H1 (cell line): ENCODE results near the gene RNF4. TPM values are rescaled to one million over a fixed set of nuclear protein-coding genes. Genes with fewer than 3 reads are reported as not detected.

Source experiments
- CTCF ChIA-PET: fragments of 300-600 bp; sonication (Branson Sonifier 250); formaldehyde crosslinking; loops from one replicate; lab custom pipeline; 2021; ENCODE audit not compliant: partially characterized antibody; lab: Charles Lee
- POLR2A ChIA-PET: fragments of 300-600 bp; sonication (Branson Sonifier 250); formaldehyde crosslinking; loops from one replicate; lab custom pipeline; 2021; ENCODE audit warnings: inconsistent platforms; ENCODE audit not compliant: partially characterized antibody; lab: Charles Lee
- DNase-seq, 2 experiments: peaks; one replicate each; pipeline versions ENCODE4 v3.0.0 to v3.0.0-alpha.2; 2010 to 2022; ENCODE audit warnings: low spot score in 2 of 2, low read depth in 1 of 2, mixed read lengths in 1 of 2
- FAIRE-seq: peaks from 2 replicates; lab custom pipeline; 2011; peaks lifted over from hg19 to GRCh38; lab: Jason Lieb, UNC
- H2AFZ ChIP-seq: 2 replicates; pipeline ENCODE4 v1.8.1; 2012; ENCODE audit warnings: low read length, inconsistent platforms
- H2AK5ac ChIP-seq: 2 replicates; pipeline ENCODE4 v1.6.1; 2013; ENCODE audit warnings: low read depth, low read length
- H2BK120ac ChIP-seq: replicated peaks from 2 replicates; pipeline ENCODE3; 2013; ENCODE audit warnings: low read depth, low read length, inconsistent platforms
- H2BK12ac ChIP-seq: 2 replicates; pipeline ENCODE4 v1.6.1; 2013; ENCODE audit warnings: low read depth, low read length
- H2BK15ac ChIP-seq: 2 replicates; pipeline ENCODE4 v1.6.1; 2013; ENCODE audit warnings: low read length
- H2BK20ac ChIP-seq: 2 replicates; pipeline ENCODE4 v1.6.1; 2013; ENCODE audit warnings: low read length
- H2BK5ac ChIP-seq: 2 replicates; pipeline ENCODE4 v1.6.1; 2013; ENCODE audit warnings: low read depth, low read length
- H3K14ac ChIP-seq: 2 replicates; pipeline ENCODE4 v1.6.1; 2013; ENCODE audit warnings: inconsistent platforms; ENCODE audit not compliant: insufficient read length
- H3K18ac ChIP-seq: 2 replicates; pipeline ENCODE4 v1.6.1; 2013; ENCODE audit warnings: low read length; ENCODE audit errors: extremely low read depth
- H3K23ac ChIP-seq: 2 replicates; pipeline ENCODE4 v1.6.1; 2013; ENCODE audit warnings: inconsistent platforms; ENCODE audit not compliant: insufficient read length
- H3K23me2 ChIP-seq: 2 replicates; pipeline ENCODE4 v1.6.1; 2013; ENCODE audit warnings: low read depth, low read length
- H3K27ac ChIP-seq: 2 replicates; pipeline ENCODE4 v1.6.1; 2011; ENCODE audit warnings: low read depth, low read length, inconsistent platforms
- H3K27me3 ChIP-seq, 4 experiments: replicated peaks in 1 of 4; 1 replicate in 1 of 4; 2 replicates in 3 of 4; pipeline versions ENCODE4 v1.6.1 to v1.8.1; 2011 to 2013; ENCODE audit warnings: low read length in 3 of 4, mild to moderate bottlenecking in 3 of 4, inconsistent platforms in 2 of 4, mixed read lengths in 2 of 4, moderate library complexity in 1 of 4; ENCODE audit not compliant: control insufficient read depth in 3 of 4, insufficient read depth in 3 of 4; ENCODE audit errors: extremely low read depth in 1 of 4
- H3K36me3 ChIP-seq, 4 experiments: 2 replicates each; pipeline versions ENCODE4 v1.6.1 to v1.8.1; 2011 to 2013; ENCODE audit warnings: mild to moderate bottlenecking in 4 of 4, low read length in 3 of 4, moderate library complexity in 2 of 4, control low read depth in 1 of 4, inconsistent platforms in 1 of 4; ENCODE audit not compliant: insufficient read depth in 4 of 4, control insufficient read depth in 2 of 4
- H3K4ac ChIP-seq: replicated peaks from 2 replicates; pipeline ENCODE3; 2013; ENCODE audit warnings: low read length, low read depth, mixed read lengths, inconsistent platforms; ENCODE audit not compliant: insufficient read length
- H3K4me1 ChIP-seq, 4 experiments: replicated peaks in 1 of 4; 1 replicate in 1 of 4; 2 replicates in 3 of 4; pipeline versions ENCODE4 v1.6.1 to v1.8.1; 2011 to 2013; ENCODE audit warnings: low read length in 3 of 4, inconsistent platforms in 2 of 4, mixed read lengths in 1 of 4; ENCODE audit not compliant: insufficient read depth in 4 of 4, control insufficient read depth in 3 of 4
- H3K4me2 ChIP-seq, 2 experiments: 2 replicates each; pipeline versions ENCODE4 v1.6.1 to v1.8.1; 2011 to 2013; ENCODE audit warnings: low read depth in 2 of 2, low read length in 2 of 2, control low read depth in 1 of 2, inconsistent platforms in 1 of 2, mild to moderate bottlenecking in 1 of 2; ENCODE audit not compliant: insufficient read depth in 1 of 2
- H3K4me3 ChIP-seq, 4 experiments: fragments of 200-600, 300-600 bp in 1 of 4; sonication (generic), shearing (Covaris generic), sonication (Bioruptor Twin) in 1 of 4; 2 replicates each; pipeline versions ENCODE4 v1.5.1 to v1.8.1; 2011 to 2016; ENCODE audit warnings: low read length in 4 of 4, low read depth in 3 of 4, control low read depth in 2 of 4, inconsistent platforms in 2 of 4, mild to moderate bottlenecking in 2 of 4, mixed read lengths in 1 of 4, moderate library complexity in 1 of 4; ENCODE audit not compliant: insufficient read depth in 2 of 4; ENCODE audit errors: extremely low read depth in 1 of 4
- H3K56ac ChIP-seq: replicated peaks from 2 replicates; pipeline ENCODE3; 2013; ENCODE audit warnings: low read depth, mild to moderate bottlenecking, mixed read lengths, low read length, inconsistent platforms; ENCODE audit not compliant: insufficient read length
- H3K79me1 ChIP-seq: 2 replicates; pipeline ENCODE4 v1.6.1; 2013; ENCODE audit warnings: low read depth, low read length, control low read depth
- H3K79me2 ChIP-seq, 2 experiments: 2 replicates each; pipeline versions ENCODE4 v1.6.1 to v1.8.1; 2012 to 2013; ENCODE audit warnings: low read length in 2 of 2, mild to moderate bottlenecking in 2 of 2, inconsistent platforms in 1 of 2; ENCODE audit not compliant: insufficient read depth in 2 of 2, control insufficient read depth in 1 of 2
- H3K9ac ChIP-seq, 4 experiments: replicated peaks in 1 of 4; 1 replicate in 1 of 4; 2 replicates in 3 of 4; pipeline versions ENCODE4 v1.6.1 to v1.8.1; 2011 to 2013; ENCODE audit warnings: low read depth in 3 of 4, low read length in 3 of 4, control low read depth in 2 of 4, mild to moderate bottlenecking in 2 of 4, moderate library complexity in 2 of 4, inconsistent platforms in 1 of 4; ENCODE audit errors: extremely low read depth in 1 of 4
- H3K9me3 ChIP-seq, 2 experiments: 2 replicates each; pipeline versions ENCODE4 v1.6.1 to v1.8.1; 2012 to 2013; ENCODE audit warnings: mild to moderate bottlenecking in 2 of 2, moderate library complexity in 2 of 2, control low read depth in 1 of 2, inconsistent platforms in 1 of 2, low read depth in 1 of 2, low read length in 1 of 2, mixed read lengths in 1 of 2; ENCODE audit not compliant: insufficient read depth in 2 of 2
- H4K20me1 ChIP-seq, 2 experiments: replicated peaks in 1 of 2; 2 replicates each; pipeline versions ENCODE3 to v1.8.1; 2011 to 2013; ENCODE audit warnings: inconsistent platforms in 2 of 2, low read length in 2 of 2, mild to moderate bottlenecking in 1 of 2; ENCODE audit not compliant: insufficient read depth in 2 of 2, control insufficient read depth in 1 of 2
- H4K5ac ChIP-seq: 2 replicates; pipeline ENCODE4 v1.6.1; 2013; ENCODE audit warnings: low read length, low read depth, mixed read lengths, inconsistent platforms; ENCODE audit not compliant: insufficient read length
- H4K8ac ChIP-seq: 2 replicates; pipeline ENCODE4 v1.8.0; 2013; ENCODE audit warnings: mild to moderate bottlenecking, moderate library complexity, low read length, inconsistent platforms; ENCODE audit not compliant: insufficient read depth; ENCODE audit errors: extremely low read depth
- H4K91ac ChIP-seq: replicated peaks from 2 replicates; pipeline ENCODE3; 2013; ENCODE audit warnings: low read length, mixed read lengths, inconsistent platforms; ENCODE audit not compliant: insufficient read length
- CHD1 ChIP-seq: IDR thresholded peaks from 2 replicates; pipeline ENCODE4 v1.6.1; 2012; ENCODE audit warnings: low read depth, low read length, improper control_type of control experiment
- CHD2 ChIP-seq: IDR thresholded peaks from 2 replicates; pipeline ENCODE4 v1.6.1; 2012; ENCODE audit warnings: low read length, improper control_type of control experiment
- CREB1 ChIP-seq: IDR thresholded peaks from 2 replicates; pipeline ENCODE4 v1.6.1; 2012; ENCODE audit warnings: inconsistent platforms
- EGR1 ChIP-seq: IDR thresholded peaks from 2 replicates; pipeline ENCODE4 v1.6.1; 2011; ENCODE audit warnings: low read depth, low read length, borderline replicate concordance
- SUZ12 ChIP-seq: fragments of 200-600 bp; sonication (generic); IDR thresholded peaks from 2 replicates; pipeline ENCODE4 v1.6.1; 2012; ENCODE audit warnings: mild to moderate bottlenecking, inconsistent platforms, low read length, moderate library complexity, mixed read lengths
- TCF12 ChIP-seq: IDR thresholded peaks from 2 replicates; pipeline ENCODE4 v1.6.1; 2011; ENCODE audit warnings: low read depth, mild to moderate bottlenecking, low read length
- WGBS, 2 experiments: shearing (Covaris generic) in 1 of 2; methylation state at CpG; one replicate each; pipeline versions ENCODE4 v1.1.6 to v1.1.7; 2013 to 2015; ENCODE audit warnings: low lambda C conversion rate in 2 of 2, mixed read lengths in 2 of 2, inconsistent platforms in 1 of 2, low coverage in 1 of 2, missing lambda C conversion rate in 1 of 2; ENCODE audit not compliant: insufficient replicate concordance in 2 of 2, insufficient coverage in 1 of 2, insufficient read length in 1 of 2; ENCODE audit errors: extremely low coverage in 1 of 2, missing lambda C conversion rate in 1 of 2; 5-methylcytosine and 5-hydroxymethylcytosine counted together
- polyA plus RNA-seq, 7 experiments: library from polyadenylated mRNA; depleted of rRNA in 3 of 7; stranded (reverse) in 5 of 7; unstranded in 2 of 7; fragments of >200 nt in 5 of 7; fragments of 200-250 nt in 2 of 7; gene quantifications; 1 replicate in 5 of 7; 2 replicates in 1 of 7; 4 replicates in 1 of 7; pipeline versions ENCODE4 v1.2.1 to v1.2.3, GENCODE V29; 2011 to 2013; ENCODE audit warnings: missing spikeins in 2 of 7, mixed read lengths in 2 of 7
- total RNA-seq: library from RNA; stranded (reverse); fragmentation: NEBNext Ultra II Directional; extraction: Animal tissue kit (Norgen Biotek cat#: 25700); gene quantifications from 2 replicates; pipeline ENCODE4 v1.2.1, GENCODE V29; 2021

RNF4 gene
- total and polyA plus RNA-seq, 2 of the 8 experiments (the other 6 are each of a cell fraction or from before 2014, with no cell fraction given), result 68.2 to 78.9 TPM

GRCh38 chr4:2489841-2490552 lies 21.1 kb downstream of the RNF4 start:
- no peak for TF ChIP-seq EGR1
- TF ChIP-seq CHD1, result no peak
- no peak for TF ChIP-seq SUZ12
- no peak for TF ChIP-seq CREB1
- TF ChIP-seq TCF12, result no peak
- TF ChIP-seq CHD2, result no peak
- H3K4me3 ChIP-seq, result no peak overlapping the region
- H3K27me3 ChIP-seq, result no peaks in the 10 kb centered on the region
- DNase-seq, result no peak
- POLR2A ChIA-PET, result interaction anchor here (1.0 to 1.4 kb wide), 6 partner anchors 12 to 270 kb away, joined by 3 to 4 read pairs (median 4); partner anchors contain the start of gene RNF4
- no peak overlapping the region for H2AFZ ChIP-seq
- peaks cover 35 to 48% of the 10 kb centered on the region in 2 experiments for H4K20me1 ChIP-seq
- peaks cover 23% of the 10 kb centered on the region for H3K79me1 ChIP-seq
- H4K5ac ChIP-seq, result no peak overlapping the region
- H3K9ac ChIP-seq, result peak overlapping the region in 1 of 4 experiments; percentile 23; a peak in 2 of 7 replicates
- no peaks in the 10 kb centered on the region for H3K9me3 ChIP-seq
- FAIRE-seq, result no peak
- H2BK5ac ChIP-seq, result peak overlapping the region; percentile 61
- no peak overlapping the region for H3K23ac ChIP-seq
- H3K23me2 ChIP-seq, result no peaks in the 10 kb centered on the region
- H3K79me2 ChIP-seq, result peaks cover 36 to 85% of the 10 kb centered on the region in 2 experiments
- H3K4me1 ChIP-seq, result peaks cover 0 to 5% (median 1%) of the 10 kb centered on the region in 4 experiments; a peak in 4 of 7 replicates
- H3K27ac ChIP-seq, result no peak overlapping the region
- no peak overlapping the region for H3K18ac ChIP-seq
- H3K4me2 ChIP-seq, result no peak overlapping the region
- H2BK12ac ChIP-seq, result no peak overlapping the region
- H3K56ac ChIP-seq, result no peak overlapping the region
- H2BK15ac ChIP-seq, result no peak overlapping the region
- H2AK5ac ChIP-seq, result no peak overlapping the region
- no peak overlapping the region for H3K14ac ChIP-seq
- no peak overlapping the region for H3K4ac ChIP-seq
- H4K8ac ChIP-seq, result no peak overlapping the region
- no peak overlapping the region for H4K91ac ChIP-seq
- H2BK20ac ChIP-seq, result no peak overlapping the region
- CTCF ChIA-PET, result interaction anchor here (0.5 to 1.3 kb wide), 6 partner anchors 12 to 270 kb away, joined by 3 to 7 read pairs (median 3); no protein-coding TSS in a partner anchor
- H2BK120ac ChIP-seq, result no peak overlapping the region
- WGBS, 2 experiments, result 96% methylated on average over 9 of the region's 9 CpGs; no CpG with 5 or more reads in 1 of the 2 experiments
- peaks cover 10 to 33% (median 33%) of the 10 kb centered on the region in 4 experiments; a peak in 7 of 8 replicates for H3K36me3 ChIP-seq
